Activated CD4-positive, alpha-beta T cell treated with anti-CD3 and anti-CD28 coated beads, Interleukin-2, amount 50 U/mL, for 16 hours (primary cell): ENCODE measurements around the gene RRP12.
"Not testable (repeated sequence)": the region's sequence is repeated elsewhere in the genome, so short reads cannot be mapped to it uniquely, and the experiment has no call there.

ENCODE experiments used
- DNase-seq: peaks from one replicate; pipeline ENCODE4 v3.0.0-alpha.2; 2020

The RRP12 gene

DNA sequence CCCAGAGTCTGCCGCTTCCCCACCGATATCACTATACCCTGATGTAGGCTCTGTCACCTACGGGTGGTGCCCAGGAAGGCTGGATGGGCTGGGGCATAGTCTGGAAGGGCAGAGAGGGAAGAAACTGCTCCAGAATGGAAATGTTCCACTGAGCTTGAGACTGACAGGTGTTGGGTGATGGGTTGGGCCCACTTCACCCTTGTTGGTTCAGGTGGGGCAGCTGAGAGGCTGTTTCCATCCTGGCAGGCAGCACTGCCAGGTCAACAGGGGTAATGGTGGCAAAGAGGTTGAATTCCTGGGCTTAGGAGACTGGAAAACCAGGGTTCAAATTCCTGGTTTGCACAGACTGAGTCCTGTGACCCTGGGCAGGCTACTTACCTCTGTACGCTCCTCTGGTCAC is 38.1 kb downstream of the RRP12 start:
- no peak for DNase-seq

DNA sequence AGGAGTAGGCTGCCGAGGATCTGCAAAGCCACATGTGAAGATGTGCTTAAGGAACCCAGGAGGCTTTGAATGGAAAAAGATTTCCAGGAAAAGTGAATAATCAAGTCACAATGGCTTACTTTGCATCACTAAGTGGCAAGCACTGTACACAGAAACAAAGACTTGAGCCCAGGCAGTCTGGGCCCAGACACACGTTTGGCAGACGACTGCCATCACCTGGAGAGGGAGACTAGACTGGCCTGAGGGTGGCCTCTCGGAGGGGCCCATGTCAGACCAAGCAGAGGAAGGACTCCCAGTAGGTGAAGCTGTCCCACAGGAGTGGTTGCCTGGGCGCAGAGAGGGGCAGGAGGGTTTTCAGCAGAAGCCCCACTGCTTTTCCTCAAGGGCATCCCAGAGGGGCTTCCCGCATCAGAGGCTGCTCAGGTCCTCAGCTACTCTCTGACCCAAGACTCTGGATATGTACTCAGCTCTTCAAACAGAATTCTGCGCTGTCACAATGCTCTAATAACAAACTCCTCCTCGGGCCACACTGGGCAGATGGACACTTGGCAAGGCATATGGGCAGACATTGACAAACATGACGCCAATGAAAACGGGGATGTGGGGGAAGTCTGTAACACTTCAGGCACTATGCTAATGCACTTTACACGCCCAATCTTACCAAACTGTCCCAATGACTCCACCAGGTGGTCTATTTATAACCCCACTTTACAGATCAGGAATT is 38.7 kb downstream of the RRP12 start:
- DNase-seq, result no peak

DNA sequence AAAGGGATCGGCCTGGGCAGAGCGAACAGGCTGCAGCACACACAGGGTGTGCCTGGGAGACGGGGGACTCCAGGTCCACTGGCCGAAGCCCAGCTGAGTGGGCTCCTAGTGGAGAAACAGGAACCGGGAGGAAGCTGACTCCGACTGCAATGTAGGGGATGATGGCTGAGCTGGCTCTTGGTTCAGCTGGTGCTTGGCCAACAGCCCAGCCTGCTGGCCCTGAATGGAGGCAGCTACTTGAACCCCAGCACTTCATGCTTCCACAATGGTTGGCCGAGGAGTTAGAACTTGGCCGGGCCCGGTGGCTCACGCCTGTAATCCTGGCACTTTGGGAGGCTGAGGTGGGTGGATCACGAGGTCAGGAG is 39.6 kb downstream of the RRP12 start:
- no peak for DNase-seq

DNA sequence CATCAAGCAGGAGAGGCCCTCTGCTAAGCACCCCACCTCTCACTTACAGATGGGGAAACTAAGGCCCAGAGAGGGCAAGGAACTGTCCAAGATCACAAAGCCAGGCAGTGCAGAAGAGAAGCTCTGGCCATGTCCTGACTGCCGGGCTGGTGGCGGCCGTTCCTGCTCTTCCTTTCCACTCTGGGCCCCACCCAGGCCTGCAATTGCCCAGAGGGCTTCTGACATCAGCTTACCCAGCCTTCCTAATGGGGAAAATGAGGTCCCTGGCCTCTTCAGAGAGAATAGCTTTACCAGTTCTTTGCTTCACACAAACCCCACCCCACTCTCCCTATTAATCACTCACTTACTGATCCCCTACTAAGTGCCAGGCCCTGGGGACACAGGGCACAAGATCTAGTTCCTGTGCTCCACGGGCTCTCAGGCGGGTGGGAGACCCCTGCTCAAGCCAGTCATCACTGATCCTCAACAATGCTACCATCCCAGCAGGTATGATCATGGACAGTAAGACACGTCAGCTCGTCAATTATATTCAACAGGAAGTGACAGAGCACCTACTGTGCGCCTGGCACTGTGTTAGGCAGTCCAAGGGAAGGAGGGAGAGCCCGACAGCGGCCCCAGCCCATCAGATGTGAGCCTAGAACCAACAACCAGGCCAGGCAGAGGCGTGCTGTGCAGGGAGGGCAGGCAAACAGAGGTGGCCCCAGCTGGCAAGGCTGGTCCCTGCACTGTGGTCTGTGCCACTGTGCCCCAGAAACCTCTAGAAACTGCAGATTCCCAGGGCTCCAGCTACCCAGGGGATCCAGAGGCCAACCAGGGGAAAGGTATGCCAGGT is 40.2 kb downstream of the RRP12 start:
- DNase-seq, result no peak

DNA sequence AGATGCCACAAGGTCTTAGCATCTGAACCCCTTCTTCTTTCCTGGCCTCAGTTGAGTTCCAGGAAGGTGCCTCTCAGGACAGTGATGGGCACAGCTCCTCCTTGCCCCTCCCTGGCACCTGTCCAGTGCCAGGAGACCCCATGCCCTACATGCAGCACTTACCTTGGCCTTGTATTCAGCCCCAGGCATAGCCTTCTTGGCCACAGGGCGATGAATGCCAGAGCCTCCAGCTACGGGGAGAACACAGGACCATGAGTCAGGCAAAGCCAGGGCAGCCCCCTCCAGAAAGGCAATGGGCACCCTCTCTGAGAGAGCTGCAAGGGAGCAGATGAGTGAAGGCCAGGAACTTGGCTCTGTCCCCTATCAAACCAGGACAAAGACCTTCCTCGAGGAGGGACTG is 42.4 kb downstream of the RRP12 start:
- no peak for DNase-seq

DNA sequence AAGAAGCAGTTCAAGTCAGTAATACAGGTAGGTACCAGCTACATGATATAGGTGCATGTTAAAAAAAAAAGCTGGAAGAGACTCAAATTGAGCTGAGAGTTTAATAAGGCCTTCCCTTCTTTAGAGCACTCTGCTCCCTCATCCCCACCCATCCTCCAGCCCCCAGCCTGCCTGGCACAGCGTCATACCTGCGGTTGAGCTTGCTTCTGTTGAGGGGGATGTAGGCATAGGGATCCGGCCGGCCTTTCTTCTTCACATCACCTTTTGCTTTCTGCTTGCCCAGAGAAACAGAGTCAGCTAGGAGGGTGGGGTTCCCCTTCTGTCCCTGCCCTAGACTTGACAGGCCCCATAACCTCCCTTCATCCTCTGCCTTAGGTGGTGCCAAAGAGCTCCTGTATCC is 42.8 kb downstream of the RRP12 start:
- no peak for DNase-seq

DNA sequence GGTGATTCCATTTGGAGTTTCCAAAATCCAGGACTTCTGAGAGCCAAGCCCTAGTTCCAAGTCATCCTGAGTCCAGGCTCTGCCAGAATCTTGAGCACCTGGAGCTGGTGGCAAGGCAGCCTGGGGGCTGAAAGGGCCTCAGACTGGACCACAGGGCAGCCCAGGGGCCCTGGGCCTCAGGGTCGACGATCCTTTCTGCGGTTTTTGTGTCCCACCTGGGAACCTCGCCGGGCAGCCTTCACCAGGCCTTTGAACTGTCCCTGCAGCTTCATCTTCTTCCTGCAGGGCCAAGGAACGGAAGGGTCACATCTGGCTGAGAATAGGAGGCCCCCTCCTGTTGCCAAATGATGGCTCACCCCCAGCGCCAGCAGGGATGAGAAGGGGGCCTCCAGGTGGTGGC is 44.2 kb downstream of the RRP12 start:
- no peak for DNase-seq

DNA sequence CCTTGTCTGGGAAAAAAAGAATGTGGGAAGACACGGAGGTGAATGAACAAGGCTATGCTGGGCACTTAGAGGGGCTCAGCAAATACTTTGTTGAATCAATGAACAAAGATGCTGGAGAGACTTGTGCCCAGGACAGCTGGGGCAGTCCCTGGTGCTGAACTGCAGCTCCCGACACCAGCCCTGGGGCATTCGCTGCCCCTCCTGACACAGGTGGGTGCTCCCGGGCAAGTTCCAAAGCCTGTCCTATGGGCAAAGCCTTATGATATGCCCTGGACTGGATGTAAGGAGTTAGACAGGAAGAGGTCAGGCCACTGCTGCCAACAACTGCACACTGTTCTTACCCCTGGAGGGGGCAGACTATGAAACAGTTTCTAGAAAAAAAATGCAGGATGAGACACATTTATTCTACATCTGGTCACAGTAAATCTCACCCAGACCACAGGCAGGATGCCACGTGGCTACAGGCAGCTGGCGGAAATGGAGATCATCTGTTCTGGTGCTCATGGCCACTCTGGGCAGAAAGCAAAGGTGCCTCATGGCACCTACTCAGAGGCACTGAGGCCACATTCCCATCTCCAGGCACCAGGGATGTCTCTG is 44.7 kb downstream of the RRP12 start:
- DNase-seq, result no peak

DNA sequence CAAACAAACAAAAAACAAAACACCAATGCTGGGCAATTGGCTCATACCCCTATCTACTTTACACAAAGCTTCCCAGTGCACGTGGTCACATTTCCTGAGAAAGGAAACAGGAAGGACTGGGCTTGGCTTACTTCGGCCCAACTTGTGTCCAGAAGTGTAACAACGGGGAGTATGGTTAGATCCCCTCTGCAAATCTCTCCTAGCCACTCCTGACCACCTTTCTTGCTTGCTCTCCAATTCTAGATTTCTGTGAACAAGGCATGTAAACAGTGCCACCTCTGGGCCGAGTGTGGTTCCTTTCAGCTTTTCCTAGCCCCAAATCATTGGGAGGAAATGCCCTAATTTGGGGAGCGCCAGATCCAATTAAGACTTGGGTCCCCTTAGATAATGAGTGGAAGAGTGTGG is 45.6 kb downstream of the RRP12 start:
- no peak for DNase-seq

DNA sequence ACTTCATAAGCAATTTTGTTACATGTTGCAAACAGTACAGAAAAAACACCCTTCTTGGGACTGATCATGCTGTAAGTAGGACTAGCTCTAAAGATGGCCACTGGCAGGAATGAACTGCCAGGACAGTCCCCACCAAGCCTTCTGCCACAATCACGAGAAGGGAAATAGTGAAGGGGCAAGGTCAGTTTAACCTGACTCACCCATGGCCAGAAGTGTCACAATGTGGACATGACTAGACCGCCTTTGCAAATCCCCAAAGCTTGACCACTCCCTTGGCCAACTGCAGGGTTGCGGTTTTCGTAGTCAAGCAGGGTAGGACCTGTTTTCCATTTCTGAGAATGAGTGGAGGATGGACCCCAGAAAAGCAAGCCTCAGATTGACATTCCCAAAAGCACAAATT is 47.2 kb downstream of the RRP12 start:
- DNase-seq, result no peak

DNA sequence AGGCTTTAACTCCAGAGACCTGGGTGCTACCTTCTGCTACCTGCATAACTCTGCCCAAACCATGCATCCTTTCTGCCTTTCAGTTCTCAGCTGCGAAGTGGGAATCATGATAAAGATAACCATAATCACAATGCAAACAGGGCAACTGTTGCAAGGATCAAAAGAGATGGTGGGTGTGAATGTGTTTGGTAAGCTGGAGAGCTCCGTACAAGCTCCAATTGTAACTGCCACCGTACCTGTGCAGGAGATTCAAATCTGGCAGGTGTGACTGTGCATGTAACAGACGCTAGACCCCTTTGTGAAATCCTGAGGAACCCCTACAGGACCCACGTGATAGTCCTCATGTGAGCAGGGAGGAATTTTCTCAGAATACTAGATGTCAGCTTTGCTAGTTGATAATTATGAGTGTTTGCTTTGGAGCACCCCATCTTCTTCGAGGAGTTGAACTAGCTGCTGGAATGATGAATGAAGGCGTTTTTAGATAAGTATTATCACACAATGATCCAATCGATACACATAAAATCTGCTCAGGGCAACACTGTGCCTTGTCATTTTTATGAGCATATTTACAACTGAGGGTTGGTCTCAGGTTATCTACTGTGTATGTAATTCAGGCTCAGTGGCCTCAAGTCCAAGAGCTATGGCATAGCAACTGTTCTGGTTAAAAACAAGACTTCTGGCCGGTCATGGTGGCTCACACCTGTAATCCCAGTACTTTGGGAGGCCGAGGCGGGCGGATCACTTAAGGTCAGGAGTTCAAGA is 51.2 kb downstream of the RRP12 start:
- no peak for DNase-seq

DNA sequence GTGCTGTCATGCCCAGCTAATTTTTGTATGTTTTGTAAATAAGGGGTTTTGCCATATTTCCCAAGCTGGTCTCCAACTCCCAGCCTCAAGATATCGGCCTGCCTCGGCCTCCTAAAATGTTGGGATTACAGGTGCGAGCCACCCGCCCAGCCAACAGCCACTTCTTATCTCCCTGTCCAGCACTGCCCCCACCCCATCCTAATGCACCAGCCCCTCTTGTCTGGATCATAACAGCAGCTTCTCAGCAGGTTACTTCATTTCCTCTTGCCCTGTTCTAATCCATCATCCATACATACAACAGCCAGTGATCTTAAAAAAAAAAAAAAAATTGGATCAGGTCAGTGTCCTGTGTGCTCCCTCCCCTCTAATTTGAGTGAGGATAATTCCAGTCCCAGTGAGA is 53.8 kb downstream of the RRP12 start:
- DNase-seq, result no peak

DNA sequence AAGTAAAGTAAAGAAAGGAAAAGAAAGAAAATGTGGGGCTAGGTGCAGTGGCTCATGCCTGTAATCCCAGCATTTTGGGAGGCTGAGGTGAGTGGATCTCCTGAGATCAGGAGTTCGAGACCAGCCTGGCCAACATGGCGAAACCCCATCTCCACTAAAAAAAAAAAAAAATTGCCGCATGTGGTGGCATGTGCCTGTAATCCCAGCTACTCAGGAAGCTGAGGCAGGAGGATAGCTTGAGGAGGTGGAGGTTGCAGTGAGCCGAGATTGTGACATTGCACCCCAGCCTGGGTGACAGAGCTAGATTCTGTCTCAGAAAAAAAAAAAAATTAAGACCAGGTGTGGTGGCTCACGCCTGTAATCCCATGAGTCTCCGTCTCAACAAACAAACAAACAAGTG is 57.5 kb downstream of the RRP12 start:
- not testable (repeated sequence) for DNase-seq

DNA sequence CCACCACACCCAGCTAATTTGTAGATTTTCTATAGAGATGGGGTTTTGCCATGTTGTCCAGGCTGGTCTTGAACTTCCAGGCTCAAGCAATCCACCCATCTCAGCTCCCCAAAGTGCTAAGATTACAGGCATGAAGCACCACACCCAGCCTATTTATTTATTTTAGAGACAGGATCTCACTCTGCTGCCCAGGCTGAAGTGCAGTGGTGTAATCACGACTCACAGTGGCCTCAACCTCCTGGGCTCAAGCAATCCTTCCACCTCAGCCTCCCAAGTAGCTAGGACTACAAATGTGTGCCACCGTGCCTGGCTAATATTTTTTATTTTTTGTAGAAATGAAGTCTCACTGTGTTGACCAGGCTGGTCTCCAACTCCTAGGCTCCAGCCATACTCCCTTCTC is 59.7 kb downstream of the RRP12 start:
- DNase-seq, result no peak

DNA sequence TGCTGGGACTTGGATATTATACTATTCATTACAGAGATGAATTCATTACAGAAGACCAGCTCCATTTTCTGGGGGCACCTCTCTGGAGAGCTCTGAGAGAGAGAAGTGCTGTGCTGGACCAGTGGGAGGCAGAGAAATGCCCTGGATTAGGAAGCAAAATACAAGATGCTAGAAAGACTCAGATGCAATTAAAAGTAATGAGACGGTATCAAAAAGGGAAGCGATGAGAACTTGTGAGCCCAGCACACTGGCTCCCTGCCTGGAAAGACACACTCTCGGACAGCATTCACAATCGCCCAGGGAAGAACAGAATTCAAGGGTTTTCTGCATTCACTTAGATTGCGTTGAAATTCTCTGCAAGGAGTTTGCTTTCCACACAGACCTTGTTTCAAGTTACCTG is 63.1 kb downstream of the RRP12 start:
- no peak for DNase-seq

DNA sequence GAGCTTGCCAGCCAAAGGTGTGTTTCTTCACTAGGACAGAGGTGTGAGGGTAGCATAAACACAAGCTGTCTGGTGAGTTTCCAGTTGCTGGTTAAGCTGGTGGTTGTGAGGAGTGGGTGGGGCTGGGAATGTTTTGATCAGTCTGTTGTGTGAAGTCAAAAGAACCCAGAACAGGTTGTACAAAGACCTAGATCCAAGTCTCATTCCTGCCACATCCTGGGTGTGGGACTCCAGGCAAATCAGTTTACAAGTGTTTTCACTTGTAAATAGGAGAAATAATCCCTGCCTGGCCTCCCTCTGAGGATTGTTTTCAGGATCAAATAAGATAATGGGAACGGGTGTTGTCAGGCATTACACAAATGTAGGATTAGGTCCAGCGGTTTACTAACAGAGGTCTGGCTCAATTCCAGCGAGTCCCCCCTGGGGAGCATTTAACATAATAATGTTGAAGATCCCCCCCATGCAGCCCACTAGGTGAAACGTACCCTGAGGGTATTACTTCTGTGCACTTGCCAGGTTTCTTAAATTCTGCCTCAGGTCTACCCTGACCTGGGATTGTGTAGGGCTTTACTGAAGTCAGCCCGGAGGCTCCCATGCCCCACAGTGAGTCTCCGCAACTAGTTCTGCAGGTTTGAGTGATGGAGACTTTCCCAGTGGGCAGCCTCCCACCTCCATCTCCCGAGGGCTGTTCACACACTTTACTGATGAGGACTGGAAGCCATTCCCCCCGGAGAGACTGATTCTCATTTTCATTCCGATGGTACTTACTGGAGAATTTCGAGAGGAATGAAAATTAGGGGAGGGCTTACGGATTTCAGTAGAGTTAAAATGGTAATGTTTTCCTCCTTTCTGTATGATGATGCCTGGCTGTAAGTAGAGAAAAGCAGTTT is 64.0 kb downstream of the RRP12 start:
- DNase-seq, result no peak

DNA sequence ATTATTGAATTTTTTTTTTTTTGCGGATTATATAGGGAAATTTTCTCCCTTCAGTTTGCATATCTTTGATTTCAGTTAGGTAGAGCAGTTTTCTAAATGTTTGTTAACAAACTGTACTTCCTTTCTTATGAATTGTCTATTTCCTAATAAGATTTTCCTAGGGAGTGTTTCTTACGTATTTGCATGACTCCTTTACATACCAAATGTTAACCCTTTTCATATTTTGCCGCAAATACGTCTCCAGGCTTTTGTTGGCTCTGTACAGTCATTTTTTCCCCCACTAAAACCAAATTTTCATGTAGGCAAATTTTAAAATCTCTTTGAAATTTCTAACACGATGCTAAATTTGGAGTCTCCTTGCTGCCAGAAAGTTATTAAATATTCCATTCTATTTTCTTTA is 64.7 kb downstream of the RRP12 start:
- no peak for DNase-seq

DNA sequence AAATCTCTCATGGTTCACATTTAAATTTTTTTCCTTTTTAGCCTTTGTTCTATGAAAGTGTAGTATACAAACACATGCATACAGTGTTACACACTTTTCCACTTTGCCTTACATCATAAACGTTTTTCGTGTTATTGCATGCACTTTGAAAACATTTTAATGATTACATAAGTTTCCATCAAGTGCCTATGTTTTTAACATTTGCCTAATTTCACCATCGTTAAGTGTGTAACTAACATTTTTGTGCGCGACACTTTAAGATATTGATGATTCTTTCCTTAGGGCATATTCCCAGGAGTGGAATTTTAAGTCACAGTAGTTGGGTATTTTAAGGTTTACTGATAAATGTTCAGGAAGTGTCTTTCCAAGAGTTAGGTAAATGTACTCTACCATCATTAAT is 65.1 kb downstream of the RRP12 start:
- DNase-seq, result no peak

DNA sequence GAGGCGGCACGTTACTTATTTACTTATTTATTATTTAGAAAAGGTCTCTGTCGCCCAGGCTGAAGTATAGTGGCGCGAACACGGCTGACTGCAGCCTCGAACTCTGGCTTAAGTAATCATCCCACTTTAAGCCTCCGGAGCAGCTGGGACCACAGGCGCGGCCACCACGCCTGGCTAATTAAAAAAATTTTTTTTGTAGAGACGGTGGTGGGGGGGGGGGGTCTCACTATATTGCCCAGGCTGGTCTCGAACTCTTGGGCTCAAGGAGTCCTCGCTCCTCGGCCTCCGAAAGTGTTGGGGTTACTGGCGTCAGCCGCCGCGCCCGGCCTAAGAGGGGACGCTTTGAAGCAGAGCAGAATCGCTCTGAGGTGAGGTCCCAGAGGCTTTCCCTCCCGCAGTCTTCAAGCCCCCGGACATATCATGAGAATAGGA is 65.9 kb downstream of the RRP12 start:
- DNase-seq, result no peak

DNA sequence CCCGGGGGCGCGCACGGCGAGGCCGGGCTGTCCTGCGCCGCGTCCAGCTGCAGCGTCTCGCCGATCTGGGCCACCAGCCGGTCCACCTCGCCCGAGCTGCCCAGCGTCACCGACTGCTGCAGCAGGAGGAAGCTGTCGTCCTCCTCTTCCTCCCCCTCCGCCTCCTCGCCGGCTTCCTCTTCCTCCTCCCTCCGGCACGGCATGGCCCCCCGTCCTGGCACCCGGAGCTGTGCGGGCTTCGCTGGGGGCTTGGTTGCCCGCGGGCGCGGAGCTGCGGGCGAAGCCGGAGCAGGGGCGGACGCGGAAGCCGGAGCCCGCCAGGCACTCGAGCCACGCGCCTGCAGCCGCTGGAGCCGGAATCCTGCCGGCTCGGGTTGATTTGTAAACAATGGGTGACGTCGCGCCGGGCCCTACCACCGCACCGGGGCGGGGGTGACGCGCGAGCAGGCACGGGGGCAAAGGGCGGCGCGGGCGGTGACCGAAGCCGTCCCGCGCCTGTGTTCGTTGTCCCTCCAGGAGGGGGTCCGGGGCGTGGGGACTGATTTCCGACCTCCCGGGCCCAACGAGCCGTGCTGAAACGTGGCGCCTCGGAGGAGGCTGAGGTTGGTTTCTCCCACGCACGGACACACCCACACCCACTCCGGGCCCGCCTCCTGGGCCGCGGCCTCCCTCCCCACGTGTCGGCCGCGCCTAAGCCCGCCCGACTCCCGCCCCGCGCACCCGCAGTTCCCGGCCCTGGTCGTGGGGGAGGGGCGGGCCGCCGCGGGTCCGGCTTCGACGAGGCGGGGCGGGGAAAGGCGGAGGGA is 66.6 kb downstream of the RRP12 start, which contains the start of gene FRAT2:
FRAT2 (minus strand) TSS at position 360 of the 806 bp plus-strand sequence; CDS start at position 203, 157 bp downstream.
- peak; percentile 89 for DNase-seq
